NOMO-1 treated with DMSO at 0.1 percent for 48 hours (cell line): ENCODE measurements around the gene AFAP1L1.
"Not testable (repeated sequence)": the region's sequence is repeated elsewhere in the genome, so short reads cannot be mapped to it uniquely, and the experiment has no call there.

ENCODE experiments used
- DNase-seq: peaks from one replicate; lab custom pipeline; 2025; ENCODE audit not compliant: unreplicated experiment; lab: John Stamatoyannopoulos, UW

AFAP1L1 gene

GRCh38 chr5:149386166-149386565, 114.5 kb downstream of the AFAP1L1 start:
- DNase-seq: no peak

DNA sequence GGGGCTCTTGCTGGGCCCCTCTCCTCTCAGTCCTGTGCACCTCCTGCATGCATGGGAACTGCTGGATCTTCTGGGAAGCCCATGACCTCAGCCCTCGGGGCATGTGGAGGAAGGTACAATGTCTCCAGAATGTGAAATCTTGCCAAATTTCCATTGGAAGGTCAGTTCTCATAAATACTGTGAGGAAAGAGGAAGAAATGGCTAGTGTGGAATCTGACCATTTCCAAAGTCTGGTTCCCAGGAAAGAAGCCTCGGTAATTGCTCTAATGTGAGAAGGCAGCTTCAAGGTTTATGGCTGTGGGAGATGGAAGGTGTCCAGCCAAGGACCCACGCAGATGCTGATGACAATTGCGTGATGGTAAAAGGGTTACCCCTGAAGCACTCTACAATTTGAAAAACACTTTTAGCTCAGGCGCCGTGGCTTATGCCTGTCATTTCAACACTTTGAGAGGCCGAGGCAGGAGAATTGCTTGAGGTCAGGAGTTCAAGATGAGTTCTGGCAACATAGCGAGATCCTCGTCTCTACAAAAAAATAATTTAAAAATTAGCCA, 115.5 kb downstream of the AFAP1L1 start:
- no peak for DNase-seq

DNA sequence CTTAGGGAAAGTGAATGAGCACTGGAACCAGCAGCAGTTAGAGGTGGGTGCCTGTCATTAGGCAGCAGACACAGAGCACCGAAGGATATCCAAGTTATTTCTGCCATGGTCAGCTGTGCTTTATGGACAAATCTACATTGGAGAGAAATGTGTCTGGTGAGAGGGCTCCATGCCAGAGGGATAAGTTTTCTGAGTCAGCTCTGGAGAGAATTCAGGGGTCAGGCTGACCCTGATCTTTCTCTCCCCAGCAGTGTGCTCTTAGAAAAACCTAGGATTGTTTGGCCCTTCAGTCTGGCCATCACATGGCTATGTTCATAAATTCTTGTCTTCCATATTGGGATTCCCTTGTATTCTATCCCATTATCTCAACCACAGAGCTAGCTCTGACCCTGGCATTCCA, 116.3 kb downstream of the AFAP1L1 start:
- DNase-seq: no peak

DNA sequence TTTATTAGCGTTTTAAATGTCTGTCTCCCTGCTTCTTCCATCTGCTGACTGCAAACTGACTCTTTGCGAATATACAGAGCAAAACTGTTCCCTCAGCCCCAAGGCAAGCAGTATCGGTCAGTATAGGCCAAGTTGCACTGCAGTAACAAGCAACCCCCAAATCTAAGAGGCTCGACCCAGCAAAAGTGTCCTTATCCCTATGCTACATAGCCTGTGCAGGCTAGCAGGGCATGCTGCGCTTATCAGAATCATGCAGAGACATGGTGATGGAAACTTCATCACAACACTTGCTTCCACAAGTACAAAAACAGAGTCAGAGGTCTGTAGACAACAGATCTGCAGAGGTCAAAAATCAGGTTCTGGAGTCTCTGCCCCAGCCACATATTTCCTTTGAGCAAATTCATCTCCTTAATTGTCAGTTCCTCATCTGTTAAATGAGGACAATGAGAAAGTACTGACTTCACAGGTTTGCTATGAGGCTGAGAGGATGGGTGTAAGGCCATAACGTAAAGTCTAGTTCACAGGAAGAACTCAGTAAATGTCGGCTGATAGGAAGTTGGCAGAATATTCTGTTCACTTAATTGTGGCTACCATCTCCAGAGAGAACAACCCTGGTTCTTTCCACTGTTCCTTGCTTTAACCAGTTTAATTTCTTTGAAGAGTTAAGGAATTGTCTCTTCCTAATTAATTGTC, 117.0 kb downstream of the AFAP1L1 start:
- no peak for DNase-seq

- DNase-seq: no peak
These were observed 118.2 kb downstream of the AFAP1L1 start for GRCh38 chr5:149389552-149390495.

DNA sequence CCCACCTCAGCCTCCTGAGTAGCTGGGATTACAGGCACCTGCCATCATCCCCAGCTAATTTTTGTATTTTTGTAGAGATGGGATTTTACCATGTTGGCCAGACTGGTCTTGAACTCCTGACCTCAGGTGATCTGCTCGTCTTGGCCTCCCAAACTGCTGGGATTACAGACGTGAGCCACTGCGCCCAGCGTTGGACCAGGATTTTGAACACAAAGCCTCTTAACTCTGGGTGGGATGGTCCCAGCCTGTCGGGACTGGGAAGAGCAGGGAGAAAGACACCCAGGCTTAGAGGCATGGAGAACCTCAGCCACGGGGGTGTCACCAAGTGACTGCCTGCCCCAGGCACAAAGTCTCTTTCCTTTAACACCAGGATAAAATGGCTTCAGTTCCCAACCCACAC, 119.4 kb downstream of the AFAP1L1 start:
- DNase-seq: not testable (repeated sequence)
